SK-N-MC (cell line): Measurements from ENCODE around the gene SLC51B.

Experiments used
- EZH2 ChIP-seq: fragments of 200-600 bp; sonication (generic); IDR thresholded peaks from one replicate; pipeline ENCODE4 v1.6.1; 2017; ENCODE audit warnings: antibody characterized with exemption
- POLR2AphosphoS5 ChIP-seq: IDR thresholded peaks from 2 replicates; pipeline ENCODE4 v1.6.1; 2012; ENCODE audit warnings: mild to moderate bottlenecking, low read depth, low read length, borderline replicate concordance

DNA sequence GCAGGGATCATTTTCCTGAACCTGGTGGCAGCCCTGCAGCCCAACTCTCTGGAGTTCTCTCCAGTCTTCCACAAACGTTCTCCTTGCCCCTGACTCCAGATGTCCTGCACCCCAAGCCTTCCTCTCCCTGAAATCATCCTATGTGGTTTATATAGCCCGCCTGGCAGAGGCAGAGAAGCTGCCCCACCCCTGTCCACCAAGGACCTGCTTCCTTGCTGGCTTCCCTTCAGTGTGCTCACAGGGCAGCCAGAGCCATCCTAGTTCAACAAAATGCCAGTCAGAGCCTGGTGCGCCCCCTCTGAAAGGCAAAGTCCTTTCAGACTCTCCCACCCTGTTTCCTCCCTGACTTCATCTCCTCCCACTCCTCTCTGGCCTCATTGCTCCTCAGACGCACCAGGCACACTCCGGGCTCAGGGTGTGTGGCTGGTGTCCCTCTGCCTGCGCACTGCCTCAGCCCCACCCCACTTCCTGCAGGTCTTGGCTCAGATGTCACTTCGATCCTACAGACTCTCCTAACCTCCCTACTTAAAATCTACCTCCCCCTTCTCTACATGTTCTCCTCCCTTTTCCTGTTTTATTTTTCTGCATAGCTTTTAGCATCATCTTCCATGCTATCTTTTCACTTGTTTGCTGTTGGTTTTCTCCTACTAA lies 37.2 kb downstream of the SLC51B start:
- TF ChIP-seq POLR2AphosphoS5 (no peak), EZH2 (no peak)
